Breast epithelium (tissue), 4 donors: ENCODE measurements around the gene IKBIP. TPM values are rescaled to one million over a fixed set of nuclear protein-coding genes. Genes with fewer than 3 reads are reported as not detected.

Experiments used
- DNase-seq, 2 donors: peaks; one replicate each; pipeline ENCODE4 v3.0.0-alpha.2; 2019; ENCODE audit warnings: low spot score in 2 of 2
- H3K27ac ChIP-seq, 2 donors: fragments of 200-600 bp; sonication (generic) in 1 of 2; one replicate each; pipeline ENCODE4 v1.5.1; 2016 to 2019; ENCODE audit warnings: mild to moderate bottlenecking in 1 of 2
- H3K27me3 ChIP-seq, 2 donors: fragments of 200-600 bp; sonication (generic) in 1 of 2; one replicate each; pipeline versions ENCODE4 v1.5.1 to v1.6.0; 2017 to 2019; ENCODE audit warnings: control low read depth in 1 of 2, mild to moderate bottlenecking in 1 of 2
- H3K36me3 ChIP-seq: fragments of 200-600 bp; one replicate; pipeline ENCODE4 v1.5.1; 2019
- H3K4me1 ChIP-seq, 2 donors: fragments of 200-600 bp; sonication (generic); one replicate each; pipeline ENCODE4 v1.5.1; 2016 to 2019; ENCODE audit warnings: control low read depth in 1 of 2
- H3K4me3 ChIP-seq, 3 donors: fragments of 200-600 bp; sonication (generic); 1 replicate in 2 of 3; 2 replicates in 1 of 3; pipeline ENCODE4 v1.5.1; 2016 to 2019; ENCODE audit warnings: mild to moderate bottlenecking in 3 of 3, moderate library complexity in 2 of 3
- H3K9me3 ChIP-seq, 2 donors: fragments of 200-600 bp; sonication (generic) in 1 of 2; one replicate each; pipeline ENCODE4 v1.5.1; 2016 to 2019; ENCODE audit warnings: control low read depth in 1 of 2
- CTCF ChIP-seq, 3 donors: fragments of 450-650 bp; IDR thresholded peaks; one replicate each; pipeline ENCODE4 v1.5.1; 2016 to 2017; ENCODE audit warnings: antibody characterized with exemption in 3 of 3, mild to moderate bottlenecking in 3 of 3, moderate library complexity in 3 of 3
- POLR2A ChIP-seq: fragments of 450-650 bp; IDR thresholded peaks from one replicate; pipeline ENCODE4 v1.6.1; 2016; ENCODE audit warnings: antibody characterized with exemption, mild to moderate bottlenecking, moderate library complexity
- POLR2AphosphoS5 ChIP-seq, 3 donors: sonication (generic); formaldehyde crosslinking; IDR thresholded peaks; one replicate each; pipeline ENCODE4 v1.6.1; 2017; ENCODE audit warnings: antibody characterized with exemption in 3 of 3
- intact Hi-C: fragments of 100-400 bp; cut with DNase I; formaldehyde crosslinking; loops from one replicate; pipeline ENCODE4 v1.15.1; 2023; ENCODE audit warnings: low total_unique reads
- total RNA-seq, 3 donors: library from RNA; depleted of rRNA; stranded (reverse); fragments of >200 nt; gene quantifications; one replicate each; pipeline ENCODE4 v1.1.0, GENCODE V29; 2016

The IKBIP gene
- total RNA-seq, 3 donors from 2014 or later, result 10.7 to 19.7 (median 12.3) TPM

- Histone ChIP-seq H3K27me3 (no peaks in the 10 kb centered on the region), H3K9me3 (no peaks in the 10 kb centered on the region), H3K4me1 (no peaks in the 10 kb centered on the region), H3K27ac (no peak overlapping the region), H3K4me3 (no peak overlapping the region), H3K36me3 (no peaks in the 10 kb centered on the region)
- intact Hi-C loops, result loop anchor here (10.0 kb wide), 1 partner anchor 862 kb away; no protein-coding TSS in a partner anchor
- no peak for DNase-seq
- TF ChIP-seq POLR2A, result no peak
- TF ChIP-seq CTCF (IDR thresholded peaks at IDR 0.05), result no peak
- TF ChIP-seq POLR2AphosphoS5 (IDR thresholded peaks at IDR 0.05), result no peak
These were observed 7.5 kb downstream of the IKBIP start for GRCh38 chr12:98637068-98637467.

- H3K27me3 ChIP-seq, result no peaks in the 10 kb centered on the region
- no peak overlapping the region for H3K4me3 ChIP-seq
- no peak for DNase-seq
- no peaks in the 10 kb centered on the region for H3K9me3 ChIP-seq
- no peaks in the 10 kb centered on the region for H3K4me1 ChIP-seq
- H3K36me3 ChIP-seq, result no peaks in the 10 kb centered on the region
- H3K27ac ChIP-seq, result no peak overlapping the region
- TF ChIP-seq POLR2AphosphoS5 (IDR thresholded peaks at IDR 0.05) (no peak), CTCF (IDR thresholded peaks at IDR 0.05) (no peak), POLR2A (no peak)
- intact Hi-C loops, result loop anchor here (10.0 kb wide), 1 partner anchor 861 kb away; no protein-coding TSS in a partner anchor
These were observed 8.8 kb downstream of the IKBIP start for GRCh38 chr12:98635657-98636323.

GRCh38 chr12:98618952-98619351, 25.6 kb downstream of the IKBIP start:
- no peak for TF ChIP-seq POLR2AphosphoS5 (IDR thresholded peaks at IDR 0.05)
- TF ChIP-seq CTCF (IDR thresholded peaks at IDR 0.05), result no peak
- no peak for TF ChIP-seq POLR2A
- H3K27me3 ChIP-seq, result no peaks in the 10 kb centered on the region
- intact Hi-C loops, result no loop called here
- H3K4me3 ChIP-seq, result no peak overlapping the region
- no peaks in the 10 kb centered on the region for H3K36me3 ChIP-seq
- H3K4me1 ChIP-seq, result no peaks in the 10 kb centered on the region
- H3K27ac ChIP-seq, result peak overlapping the region in 1 of 2 donors; percentile 23
- no peaks in the 10 kb centered on the region for H3K9me3 ChIP-seq
- DNase-seq, result no peak

GRCh38 chr12:98612696-98613334, 31.8 kb downstream of the IKBIP start:
- DNase-seq, result no peak
- Histone ChIP-seq H3K4me3 (no peak overlapping the region), H3K27me3 (no peaks in the 10 kb centered on the region), H3K4me1 (no peaks in the 10 kb centered on the region), H3K9me3 (no peaks in the 10 kb centered on the region), H3K27ac (no peak overlapping the region), H3K36me3 (no peaks in the 10 kb centered on the region)
- intact Hi-C loops, result no loop called here
- TF ChIP-seq POLR2AphosphoS5 (IDR thresholded peaks at IDR 0.05) (no peak), POLR2A (no peak), CTCF (IDR thresholded peaks at IDR 0.05) (no peak)

- no peak for DNase-seq
- TF ChIP-seq CTCF (IDR thresholded peaks at IDR 0.05) (no peak), POLR2AphosphoS5 (IDR thresholded peaks at IDR 0.05) (no peak), POLR2A (no peak)
- Histone ChIP-seq H3K9me3 (no peaks in the 10 kb centered on the region), H3K4me3 (no peak overlapping the region), H3K27ac (no peak overlapping the region), H3K4me1 (no peaks in the 10 kb centered on the region), H3K36me3 (no peaks in the 10 kb centered on the region), H3K27me3 (no peaks in the 10 kb centered on the region)
- intact Hi-C loops, result no loop called here
These were observed 34.0 kb downstream of the IKBIP start for GRCh38 chr12:98610596-98610995.
